Measurements from ENCODE around the gene PCBP3.

- TF ChIP-seq POLR2A (IDR thresholded peaks at IDR 0.05; ENCODE audit: low read depth, low read length) (no peak), CTCF (IDR thresholded peaks at IDR 0.05; ENCODE audit: extremely low read depth in 1 of 2, insufficient read depth in 1 of 2, low read depth in 1 of 2, low read length in 2 of 2) (no peak), MYC (IDR thresholded peaks at IDR 0.05; ENCODE audit: low read depth, low read length) (no peak), POLR2AphosphoS5 (IDR thresholded peaks at IDR 0.05; ENCODE audit: insufficient read depth, low read depth, low read length) (no peak), EZH2 (IDR thresholded peaks at IDR 0.05; ENCODE audit: borderline replicate concordance, low read depth, low read length, severe bottlenecking) (no peak), MAX (IDR thresholded peaks at IDR 0.05; ENCODE audit: insufficient read depth, insufficient read length) (no peak), JUN (IDR thresholded peaks at IDR 0.05; ENCODE audit: borderline replicate concordance, insufficient read depth, insufficient read length, low read depth) (no peak), GATA2 (IDR thresholded peaks at IDR 0.05; ENCODE audit: insufficient read depth, insufficient read length, low read depth, low read length) (no peak), FOS (IDR thresholded peaks at IDR 0.05; ENCODE audit: borderline replicate concordance, insufficient read depth, low read length) (no peak)
Observed at GRCh38 chr21:45894450-45894825, 250.9 kb downstream of the PCBP3 start.

All from endothelial cell of umbilical vein (primary cell).